ENCODE data around the gene EMILIN1. TPM values are rescaled to one million over a fixed set of nuclear protein-coding genes. Genes with fewer than 3 reads are reported as not detected.
A peak's percentile ranks its signal among the peaks of the same experiment; 100 is the strongest.
"Not testable (repeated sequence)": the region's sequence is repeated elsewhere in the genome, so short reads cannot be mapped to it uniquely, and the experiment has no call there.

EMILIN1 gene
- polyA plus RNA-seq, 12 donors = 39.9 to 107 (median 64.1) TPM; not detected in 1

GRCh38 chr2:27119330-27119670 is 40.9 kb downstream of the EMILIN1 start:
- DNase-seq = not testable (repeated sequence)

- DNase-seq = no peak
These were observed 43.5 kb downstream of the EMILIN1 start for GRCh38 chr2:27121906-27122305.

GRCh38 chr2:27122791-27123190 is 44.4 kb downstream of the EMILIN1 start:
- no peak for DNase-seq

GRCh38 chr2:27123302-27124150 is 45.1 kb downstream of the EMILIN1 start, which contains the start of gene ABHD1:
ABHD1 (plus strand) TSS chr2:27123815; CDS start chr2:27123949, 134 bp downstream.
- DNase-seq = no peak

- no peak for DNase-seq
These were observed 46.7 kb downstream of the EMILIN1 start for GRCh38 chr2:27125104-27125503.

GRCh38 chr2:27126252-27126710 is 47.9 kb downstream of the EMILIN1 start:
- DNase-seq = no peak

- DNase-seq = no peak
These were observed 49.7 kb downstream of the EMILIN1 start for GRCh38 chr2:27127883-27128667.

- no peak for DNase-seq
These were observed 50.5 kb downstream of the EMILIN1 start for GRCh38 chr2:27128668-27129571.

GRCh38 chr2:27130396-27130795 is 52.0 kb downstream of the EMILIN1 start:
- DNase-seq = no peak

- no peak for DNase-seq
These were observed 53.0 kb downstream of the EMILIN1 start for GRCh38 chr2:27131429-27131828.

- no peak for DNase-seq
These were observed 54.9 kb downstream of the EMILIN1 start for GRCh38 chr2:27133195-27133875.

- peak; percentile 98 for DNase-seq
These were observed 55.7 kb downstream of the EMILIN1 start, which contains the start of gene PREB for GRCh38 chr2:27133905-27134780. PREB (minus strand) TSS chr2:27134636; CDS start chr2:27134421, 215 bp downstream.

GRCh38 chr2:27134781-27135477 is 56.5 kb downstream of the EMILIN1 start:
- DNase-seq = no peak

- no peak for DNase-seq
These were observed 57.1 kb downstream of the EMILIN1 start for GRCh38 chr2:27135478-27135955.

Other genes starting within 250 kb of the EMILIN1 start
- 10 to 100 TPM in 10 of 12 donors, 1 to 10 TPM in 1, not detected in 1; 8.2 to 24.2 (median 21.2) TPM for gene DPYSL5, start 230.5 kb upstream of the EMILIN1 start, polyA plus RNA-seq (ENCODE audit: insufficient read length in 12 of 12)
- 100 to 1,000 TPM in 1 of 12 donors, 10 to 100 TPM in 11; 18.0 to 332 (median 26.6) TPM for gene MAPRE3, start 108.0 kb upstream of the EMILIN1 start, polyA plus RNA-seq (ENCODE audit: insufficient read length in 12 of 12)
- gene TMEM214, start 45.6 kb upstream of the EMILIN1 start, polyA plus RNA-seq (ENCODE audit: insufficient read length in 12 of 12) = 10 to 100 TPM in 11 of 12 donors, not detected in 1; 48.5 to 80.4 (median 65.7) TPM
- 10 to 100 TPM in 11 of 12 donors, not detected in 1; 17.0 to 62.7 (median 20.1) TPM for gene AGBL5, start 26.9 kb upstream of the EMILIN1 start, polyA plus RNA-seq (ENCODE audit: insufficient read length in 12 of 12)
- 100 to 1,000 TPM in 11 of 12 donors, not detected in 1; 209 to 311 (median 238) TPM for gene OST4, start 7.0 kb upstream of the EMILIN1 start, polyA plus RNA-seq (ENCODE audit: insufficient read length in 12 of 12)
- gene KHK, start 8.2 kb downstream of the EMILIN1 start, polyA plus RNA-seq (ENCODE audit: insufficient read length in 12 of 12) = 1 to 10 TPM in 11 of 12 donors, not detected in 1; 1.1 to 7.6 (median 2.1) TPM
- 1 to 10 TPM in 9 of 12 donors, under 1 TPM in 1, not detected in 2; 0.62 to 4.6 (median 1.8) TPM for gene CGREF1, start 40.5 kb downstream of the EMILIN1 start, polyA plus RNA-seq (ENCODE audit: insufficient read length in 12 of 12)
- under 1 TPM in 10 of 12 donors, not detected in 2; 0.12 to 0.70 (median 0.34) TPM for gene ABHD1, start 45.2 kb downstream of the EMILIN1 start, polyA plus RNA-seq (ENCODE audit: insufficient read length in 12 of 12)
- gene PREB, start 56.0 kb downstream of the EMILIN1 start, polyA plus RNA-seq (ENCODE audit: insufficient read length in 12 of 12) = 10 to 100 TPM in 11 of 12 donors, not detected in 1; 24.1 to 39.8 (median 33.6) TPM
- gene PRR30, start 60.8 kb downstream of the EMILIN1 start, polyA plus RNA-seq (ENCODE audit: insufficient read length in 12 of 12) = not detected
- gene TCF23, start 70.4 kb downstream of the EMILIN1 start, polyA plus RNA-seq (ENCODE audit: insufficient read length in 12 of 12) = under 1 TPM in 10 of 12 donors, not detected in 2; 0.18 to 0.44 (median 0.30) TPM
- gene ATRAID, start 133.4 kb downstream of the EMILIN1 start, polyA plus RNA-seq (ENCODE audit: insufficient read length in 12 of 12) = 100 to 1,000 TPM in 5 of 12 donors, 10 to 100 TPM in 6, not detected in 1; 85.6 to 115 (median 98.3) TPM
- gene SLC5A6, start 133.7 kb downstream of the EMILIN1 start, polyA plus RNA-seq (ENCODE audit: insufficient read length in 12 of 12) = 10 to 100 TPM in 11 of 12 donors, not detected in 1; 11.1 to 25.1 (median 17.6) TPM
- gene CAD, start 138.8 kb downstream of the EMILIN1 start, polyA plus RNA-seq (ENCODE audit: insufficient read length in 12 of 12) = 10 to 100 TPM in 11 of 12 donors, not detected in 1; 18.7 to 45.3 (median 24.5) TPM
- 1 to 10 TPM in 3 of 12 donors, under 1 TPM in 7, not detected in 2; 0.18 to 2.2 (median 0.81) TPM for gene SLC30A3, start 184.4 kb downstream of the EMILIN1 start, polyA plus RNA-seq (ENCODE audit: insufficient read length in 12 of 12)
- under 1 TPM in 7 of 12 donors, not detected in 5; 0.14 to 0.74 (median 0.28) TPM for gene DNAJC5G, start 196.8 kb downstream of the EMILIN1 start, polyA plus RNA-seq (ENCODE audit: insufficient read length in 12 of 12)
- 100 to 1,000 TPM in 4 of 12 donors, 10 to 100 TPM in 7, not detected in 1; 34.2 to 125 (median 94.4) TPM for gene TRIM54, start 203.8 kb downstream of the EMILIN1 start, polyA plus RNA-seq (ENCODE audit: insufficient read length in 12 of 12)
- gene UCN, start 229.8 kb downstream of the EMILIN1 start, polyA plus RNA-seq (ENCODE audit: insufficient read length in 12 of 12) = 1 to 10 TPM in 7 of 12 donors, under 1 TPM in 3, not detected in 2; 0.59 to 2.1 (median 1.4) TPM
- gene MPV17, start 244.5 kb downstream of the EMILIN1 start, polyA plus RNA-seq (ENCODE audit: insufficient read length in 12 of 12) = 10 to 100 TPM in 11 of 12 donors, not detected in 1; 37.8 to 89.1 (median 51.3) TPM